Hematopoietic multipotent progenitor cell treated with erythropoietin and hydrocortisone succinate and interleukin-3 and kit ligand, for 8 days (in vitro differentiated cells): Measurements from ENCODE around the gene USP37.
"Not testable (repeated sequence)": the region's sequence is repeated elsewhere in the genome, so short reads cannot be mapped to it uniquely, and the experiment has no call there.

ENCODE experiments used
- DNase-seq: peaks from one replicate; pipeline ENCODE4 v3.0.0-alpha.2; 2015

Gene USP37

GRCh38 chr2:218568190-218569037 lies at the start of gene USP37, which contains the start of gene CNOT9:
USP37 (minus strand) TSS chr2:218568351; CDS start chr2:218558653, 9,698 bp downstream.
CNOT9 (plus strand) TSS chr2:218568839; CDS start chr2:218568955, 116 bp downstream.
- DNase-seq, result peak; percentile 98

- no peak for DNase-seq
These were observed 47.7 kb upstream of the USP37 start for GRCh38 chr2:218615868-218616315.

- DNase-seq, result no peak
These were observed 39.4 kb upstream of the USP37 start, which contains the start of gene PLCD4 for GRCh38 chr2:218607436-218608115. PLCD4 (plus strand) TSS chr2:218607899; CDS start chr2:218615740, 7,841 bp downstream.

- no peak for DNase-seq
These were observed 37.3 kb upstream of the USP37 start for GRCh38 chr2:218605432-218605831.

GRCh38 chr2:218585541-218585940 lies 17.4 kb upstream of the USP37 start:
- no peak for DNase-seq

GRCh38 chr2:218583983-218584850 lies 16.1 kb upstream of the USP37 start:
- DNase-seq, result no peak

- DNase-seq, result no peak
These were observed 13.9 kb upstream of the USP37 start for GRCh38 chr2:218582076-218582475.

GRCh38 chr2:218578272-218578877 lies 10.2 kb upstream of the USP37 start:
- DNase-seq, result no peak

GRCh38 chr2:218577482-218578220 lies 9.5 kb upstream of the USP37 start:
- no peak for DNase-seq

- DNase-seq, result no peak
These were observed 8.7 kb upstream of the USP37 start for GRCh38 chr2:218576854-218577253.

- no peak for DNase-seq
These were observed 2.7 kb upstream of the USP37 start for GRCh38 chr2:218570850-218571249.

GRCh38 chr2:218569661-218570500 lies 1.7 kb upstream of the USP37 start:
- peak; percentile 58 for DNase-seq

- peak; percentile 31 for DNase-seq
These were observed 884 bp upstream of the USP37 start for GRCh38 chr2:218569038-218569431.

GRCh38 chr2:218567797-218568189 lies 358 bp downstream of the USP37 start:
- peak; percentile 9 for DNase-seq

GRCh38 chr2:218566296-218566695 lies 1.9 kb downstream of the USP37 start:
- DNase-seq, result no peak

GRCh38 chr2:218564056-218564455 lies 4.1 kb downstream of the USP37 start:
- DNase-seq, result no peak

- no peak for DNase-seq
These were observed 9.2 kb downstream of the USP37 start for GRCh38 chr2:218558986-218559385.

GRCh38 chr2:218557941-218558340 lies 10.2 kb downstream of the USP37 start:
- DNase-seq, result no peak

- DNase-seq, result no peak
These were observed 12.6 kb downstream of the USP37 start for GRCh38 chr2:218555527-218555926.

- not testable (repeated sequence) for DNase-seq
These were observed 13.9 kb downstream of the USP37 start for GRCh38 chr2:218554225-218554624.

GRCh38 chr2:218547978-218548377 lies 20.2 kb downstream of the USP37 start:
- DNase-seq, result no peak
